ENCODE measurements around the gene GDI2.

GRCh38 chr10:5832946-5833345 lies 19.7 kb upstream of the GDI2 start:
- TF ChIP-seq ATF3 (IDR thresholded peaks at IDR 0.05) (no peak), CTCF (IDR thresholded peaks at IDR 0.05; ENCODE audit: low read depth, low read length, missing input control) (no peak), MAX (IDR thresholded peaks at IDR 0.05) (no peak)
